VCaP (cell line): ENCODE data around the gene CACNA2D1.

Experiments used
- H3K27ac ChIP-seq: fragments of 450-650 bp; 2 replicates; pipeline ENCODE4 v1.5.1; 2017
- TF ChIP-seq, protein P1 (sequence below): fragments of 450-650 bp; conservative IDR thresholded peaks from 2 replicates; pipeline ENCODE4 v1.5.1; 2017; ENCODE audit warnings: mild to moderate bottlenecking, moderate library complexity

CACNA2D1 gene

DNA sequence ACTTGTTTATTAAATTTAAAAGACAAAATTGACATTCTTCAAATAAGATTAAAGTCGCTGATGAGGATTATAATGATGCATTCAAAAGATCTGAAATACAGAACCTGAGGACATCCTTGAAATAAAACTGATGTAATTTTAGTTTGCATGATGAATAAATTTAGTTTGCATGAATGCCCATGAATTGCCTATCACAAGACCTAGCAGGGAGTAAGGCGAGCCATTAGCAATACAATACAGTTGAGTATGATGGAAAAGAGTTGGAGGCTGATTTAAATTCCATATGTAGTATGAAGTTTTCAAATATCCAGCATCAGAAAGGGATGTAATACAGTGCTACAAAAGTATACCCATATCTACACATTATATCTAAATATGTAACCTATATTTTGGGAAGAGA lies 321.3 kb downstream of the CACNA2D1 start:
- TF ChIP-seq, protein P1, sequence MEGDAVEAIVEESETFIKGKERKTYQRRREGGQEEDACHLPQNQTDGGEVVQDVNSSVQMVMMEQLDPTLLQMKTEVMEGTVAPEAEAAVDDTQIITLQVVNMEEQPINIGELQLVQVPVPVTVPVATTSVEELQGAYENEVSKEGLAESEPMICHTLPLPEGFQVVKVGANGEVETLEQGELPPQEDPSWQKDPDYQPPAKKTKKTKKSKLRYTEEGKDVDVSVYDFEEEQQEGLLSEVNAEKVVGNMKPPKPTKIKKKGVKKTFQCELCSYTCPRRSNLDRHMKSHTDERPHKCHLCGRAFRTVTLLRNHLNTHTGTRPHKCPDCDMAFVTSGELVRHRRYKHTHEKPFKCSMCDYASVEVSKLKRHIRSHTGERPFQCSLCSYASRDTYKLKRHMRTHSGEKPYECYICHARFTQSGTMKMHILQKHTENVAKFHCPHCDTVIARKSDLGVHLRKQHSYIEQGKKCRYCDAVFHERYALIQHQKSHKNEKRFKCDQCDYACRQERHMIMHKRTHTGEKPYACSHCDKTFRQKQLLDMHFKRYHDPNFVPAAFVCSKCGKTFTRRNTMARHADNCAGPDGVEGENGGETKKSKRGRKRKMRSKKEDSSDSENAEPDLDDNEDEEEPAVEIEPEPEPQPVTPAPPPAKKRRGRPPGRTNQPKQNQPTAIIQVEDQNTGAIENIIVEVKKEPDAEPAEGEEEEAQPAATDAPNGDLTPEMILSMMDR: no peak
- no peak overlapping the region for H3K27ac ChIP-seq

DNA sequence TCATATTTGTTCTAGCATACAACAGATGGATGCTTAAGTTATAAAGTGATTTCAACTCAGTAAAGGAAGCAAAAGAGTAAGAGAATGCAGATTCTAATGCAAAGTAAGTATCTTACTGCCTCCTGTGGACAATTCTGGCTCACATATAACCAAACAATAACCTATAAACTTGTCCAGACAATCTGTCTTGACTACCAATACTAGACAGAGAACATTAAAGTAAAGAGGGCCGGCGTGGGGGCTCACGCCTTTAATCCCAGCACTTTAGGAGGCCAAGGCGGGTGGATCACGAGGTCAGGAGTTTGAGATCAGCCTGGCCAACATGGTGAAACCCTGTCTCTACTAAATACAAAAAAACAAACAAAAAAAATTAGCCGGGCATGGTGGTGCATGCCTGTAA lies 329.3 kb downstream of the CACNA2D1 start:
- TF ChIP-seq, protein P1: no peak
- H3K27ac ChIP-seq: no peak overlapping the region

DNA sequence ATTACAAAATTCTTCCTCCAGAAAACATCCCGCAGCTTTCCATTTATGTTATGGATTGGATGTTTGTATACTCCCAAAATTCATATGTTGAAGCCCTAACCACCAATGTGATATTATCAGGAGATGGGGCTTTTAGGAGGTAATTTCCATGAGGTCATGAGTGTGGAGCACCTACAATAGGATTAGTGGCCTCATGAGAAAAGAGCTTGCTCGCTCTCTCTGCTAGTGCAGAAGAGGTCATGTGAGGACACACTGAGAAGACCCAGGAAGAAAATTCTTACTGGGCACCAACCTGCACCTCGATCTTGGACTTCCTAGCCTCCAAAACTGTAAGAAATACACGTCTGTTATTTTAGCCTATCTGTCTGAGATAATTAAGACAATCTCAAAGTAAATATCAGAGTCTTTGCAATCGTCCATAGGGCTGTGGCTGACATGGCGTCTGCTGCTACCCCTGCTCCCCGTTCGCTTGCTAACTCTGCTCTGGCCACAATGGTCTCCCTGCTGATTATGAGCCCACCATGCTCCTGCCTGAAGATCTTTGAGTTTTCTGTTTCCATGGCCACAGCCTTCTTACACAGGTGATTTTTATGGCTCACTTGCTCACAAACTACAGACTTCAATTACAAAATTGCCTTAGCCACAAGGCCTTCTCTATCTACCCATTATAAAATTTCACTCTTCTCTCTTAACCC lies 333.3 kb downstream of the CACNA2D1 start:
- TF ChIP-seq, protein P1: no peak
- H3K27ac ChIP-seq: no peak overlapping the region

DNA sequence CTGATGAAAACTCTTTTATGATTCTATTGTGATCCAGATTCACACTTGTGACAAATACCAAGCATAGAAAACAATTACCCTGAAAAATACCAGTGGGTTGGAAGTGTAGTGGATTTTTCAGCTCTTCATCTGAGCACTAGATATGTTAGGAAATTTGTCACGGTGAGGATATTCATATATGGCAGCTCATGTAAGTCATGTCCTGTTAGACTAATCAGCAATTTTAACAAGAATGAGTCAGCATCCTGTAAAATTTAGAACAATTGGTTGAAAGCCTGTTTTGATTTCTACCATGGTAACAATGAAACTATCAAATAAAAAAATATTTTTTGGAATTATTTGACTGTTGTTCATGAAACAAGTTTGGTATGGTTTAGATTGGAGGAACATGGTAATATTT lies 334.3 kb downstream of the CACNA2D1 start:
- TF ChIP-seq, protein P1: no peak
- H3K27ac ChIP-seq: no peak overlapping the region

DNA sequence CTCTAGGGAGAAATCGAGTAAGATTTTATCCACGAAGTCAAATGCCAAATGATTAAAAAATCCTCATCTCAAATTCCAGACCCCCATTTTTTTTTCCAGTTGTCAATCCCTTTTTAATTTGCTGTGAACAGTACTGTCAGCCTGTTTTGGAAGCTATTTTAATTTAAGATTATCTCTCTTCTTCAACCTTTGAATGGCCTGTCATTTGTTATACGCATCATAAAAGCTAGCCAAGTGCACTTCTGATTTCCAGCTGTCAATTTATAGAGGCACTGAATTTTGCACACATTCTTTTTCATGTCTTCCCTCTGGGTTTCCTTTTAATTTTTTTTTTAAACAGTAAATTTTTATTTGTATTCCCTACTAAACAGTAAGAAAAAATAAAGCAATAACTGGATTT lies 337.4 kb downstream of the CACNA2D1 start:
- TF ChIP-seq, protein P1: no peak
- no peak overlapping the region for H3K27ac ChIP-seq

DNA sequence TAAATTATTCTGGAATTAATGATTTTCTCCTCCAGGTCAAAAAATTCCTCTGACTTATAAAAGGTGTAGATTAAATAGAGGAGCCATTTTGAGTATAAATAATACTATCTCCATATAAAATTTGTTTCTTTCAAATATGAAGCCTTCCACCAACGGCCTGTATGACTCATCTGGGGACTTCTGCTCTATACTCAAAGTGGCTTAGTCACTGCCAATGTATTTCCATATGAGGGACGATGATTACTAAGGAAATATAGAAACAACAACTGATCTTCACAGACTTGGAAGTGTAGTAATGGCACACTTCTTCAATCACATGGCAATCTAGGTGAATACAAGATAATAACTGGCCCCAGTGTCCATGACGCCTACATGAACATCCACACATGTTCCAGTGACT lies 338.1 kb downstream of the CACNA2D1 start:
- TF ChIP-seq, protein P1: no peak
- no peak overlapping the region for H3K27ac ChIP-seq

DNA sequence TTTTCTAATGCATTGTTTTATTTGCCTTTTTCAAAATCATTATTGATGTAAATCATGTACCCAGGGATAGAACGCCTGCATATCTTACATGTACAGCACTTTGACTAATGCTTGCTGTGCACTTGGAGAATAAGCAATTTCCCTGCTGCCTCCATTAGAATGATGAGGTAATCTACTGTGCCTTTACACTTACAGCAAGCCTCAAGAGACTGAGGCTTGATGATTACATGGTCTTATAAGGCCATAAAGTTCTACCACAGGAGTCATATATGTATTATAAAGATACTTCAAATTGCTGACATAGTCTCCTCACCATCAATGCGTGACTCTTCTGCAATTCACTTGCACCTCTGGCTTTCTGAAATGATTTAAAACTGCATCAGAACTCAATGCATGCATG lies 345.2 kb downstream of the CACNA2D1 start:
- TF ChIP-seq, protein P1: no peak
- no peak overlapping the region for H3K27ac ChIP-seq
